Chondrocyte (in vitro differentiated cells): ENCODE results near the gene PIK3CB. TPM values are rescaled to one million over a fixed set of nuclear protein-coding genes. Genes with fewer than 3 reads are reported as not detected.

Experiments
- DNase-seq: peaks from one replicate; pipeline ENCODE4 v3.0.0; 2021; ENCODE audit warnings: mixed read lengths, low spot score
- H3K27ac Mint-ChIP-seq: one replicate; pipeline ENCODE4 v1.8.0; 2021; ENCODE audit warnings: mild to moderate bottlenecking, moderate library complexity, mixed read lengths; ENCODE audit not compliant: unreplicated experiment
- H3K27me3 Mint-ChIP-seq: 2 replicates; pipeline ENCODE4 v1.8.0; 2021; ENCODE audit warnings: low read depth, mixed read lengths
- H3K36me3 Mint-ChIP-seq: 2 replicates; pipeline ENCODE4 v1.8.0; 2021; ENCODE audit warnings: low read depth, mixed read lengths
- H3K4me1 Mint-ChIP-seq: 2 replicates; pipeline ENCODE4 v1.8.0; 2021; ENCODE audit warnings: low read depth, mild to moderate bottlenecking, mixed read lengths
- H3K4me3 Mint-ChIP-seq: one replicate; pipeline ENCODE4 v1.8.0; 2021; ENCODE audit warnings: mild to moderate bottlenecking, moderate library complexity, mixed read lengths; ENCODE audit not compliant: unreplicated experiment
- H3K9me3 Mint-ChIP-seq: 2 replicates; pipeline ENCODE4 v1.8.0; 2021; ENCODE audit warnings: low read depth, mixed read lengths
- CTCF ChIP-seq: fragments of 200-600 bp; sonication (generic); IDR thresholded peaks from 2 replicates; pipeline ENCODE4 v1.5.0; 2021; ENCODE audit warnings: antibody characterized with exemption, mild to moderate bottlenecking, moderate library complexity
- total RNA-seq: library from RNA; stranded (reverse); gene quantifications from 3 replicates; pipeline ENCODE4 v1.2.1, GENCODE V29; 2021

PIK3CB gene
- total RNA-seq, 1 donor from 2014 or later: 19.5 TPM

- Mint-ChIP-seq H3K27me3 (no peaks in the 10 kb centered on the region), H3K4me3 (no peak overlapping the region), H3K9me3 (peaks cover 17% of the 10 kb centered on the region), H3K27ac (peak overlapping the region; percentile 50), H3K4me1 (peaks cover 36% of the 10 kb centered on the region), H3K36me3 (peaks cover 31% of the 10 kb centered on the region)
- no peak for DNase-seq
- no peak for TF ChIP-seq CTCF
These were observed 160.8 kb downstream of the PIK3CB start for GRCh38 chr3:138673641-138674530.

GRCh38 chr3:138670407-138670806 lies 164.3 kb downstream of the PIK3CB start:
- Mint-ChIP-seq H3K9me3 (peaks cover 7% of the 10 kb centered on the region), H3K36me3 (peaks cover 23% of the 10 kb centered on the region), H3K27ac (no peak overlapping the region), H3K27me3 (no peaks in the 10 kb centered on the region), H3K4me1 (peaks cover 36% of the 10 kb centered on the region), H3K4me3 (no peak overlapping the region)
- DNase-seq: no peak
- no peak for TF ChIP-seq CTCF

GRCh38 chr3:138668107-138668506 lies 166.6 kb downstream of the PIK3CB start:
- Mint-ChIP-seq H3K27ac (no peak overlapping the region), H3K27me3 (no peaks in the 10 kb centered on the region), H3K9me3 (no peaks in the 10 kb centered on the region), H3K36me3 (peaks cover 20% of the 10 kb centered on the region), H3K4me3 (no peak overlapping the region), H3K4me1 (peaks cover 26% of the 10 kb centered on the region)
- no peak for TF ChIP-seq CTCF
- no peak for DNase-seq

- TF ChIP-seq CTCF: no peak
- Mint-ChIP-seq H3K36me3 (peaks cover 18% of the 10 kb centered on the region), H3K27ac (no peak overlapping the region)
These were observed 177.2 kb downstream of the PIK3CB start for GRCh38 chr3:138657508-138657907.

DNA sequence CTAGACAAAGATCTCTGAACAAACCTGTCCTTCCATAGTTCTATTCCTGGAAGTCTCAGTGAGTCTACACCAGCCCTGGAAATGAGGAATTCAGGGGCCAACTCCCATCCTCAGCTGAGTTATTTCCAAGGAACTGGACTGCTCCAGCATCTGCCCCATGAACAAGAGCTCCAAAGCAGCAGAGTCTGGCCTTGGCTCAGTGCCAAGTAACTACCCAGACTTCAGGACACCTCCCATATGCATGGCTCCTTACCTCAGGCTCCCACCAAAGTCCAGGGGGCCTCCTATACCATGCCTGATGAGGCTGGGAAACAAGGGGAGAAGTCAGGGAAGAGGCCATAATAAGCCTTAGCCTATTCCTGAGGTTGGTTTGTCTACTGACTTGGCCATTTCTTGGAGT lies 181.2 kb downstream of the PIK3CB start:
- Mint-ChIP-seq H3K36me3 (peaks cover 28% of the 10 kb centered on the region), H3K4me3 (no peak overlapping the region)
- no peak for TF ChIP-seq CTCF

More at GRCh38 chr3:138657508-138657907, 177.2 kb downstream of the PIK3CB start:
- no peaks in the 10 kb centered on the region for H3K4me1 Mint-ChIP-seq
- no peaks in the 10 kb centered on the region for H3K27me3 Mint-ChIP-seq
- no peak for DNase-seq
- no peak overlapping the region for H3K4me3 Mint-ChIP-seq
- H3K9me3 Mint-ChIP-seq: no peaks in the 10 kb centered on the region

More for the DNA sequence above, 181.2 kb downstream of the PIK3CB start:
- H3K27me3 Mint-ChIP-seq: no peaks in the 10 kb centered on the region
- DNase-seq: no peak
- H3K4me1 Mint-ChIP-seq: no peaks in the 10 kb centered on the region
- H3K9me3 Mint-ChIP-seq: peaks cover 9% of the 10 kb centered on the region
- H3K27ac Mint-ChIP-seq: no peak overlapping the region
